GM12892 (cell line): ENCODE data around the gene SMIM24.

ENCODE experiments used
- POLR2A ChIP-seq: IDR thresholded peaks from 2 replicates; pipeline ENCODE4 v1.6.1; 2011; ENCODE audit warnings: low read depth, low read length, control low read depth
- POLR2AphosphoS5 ChIP-seq: IDR thresholded peaks from 2 replicates; pipeline ENCODE4 v1.6.1; 2011; ENCODE audit warnings: low read depth, low read length, control low read depth
- TAF1 ChIP-seq: IDR thresholded peaks from 2 replicates; pipeline ENCODE4 v1.6.1; 2011; ENCODE audit warnings: low read depth, mild to moderate bottlenecking, control low read depth, low read length, borderline replicate concordance

DNA sequence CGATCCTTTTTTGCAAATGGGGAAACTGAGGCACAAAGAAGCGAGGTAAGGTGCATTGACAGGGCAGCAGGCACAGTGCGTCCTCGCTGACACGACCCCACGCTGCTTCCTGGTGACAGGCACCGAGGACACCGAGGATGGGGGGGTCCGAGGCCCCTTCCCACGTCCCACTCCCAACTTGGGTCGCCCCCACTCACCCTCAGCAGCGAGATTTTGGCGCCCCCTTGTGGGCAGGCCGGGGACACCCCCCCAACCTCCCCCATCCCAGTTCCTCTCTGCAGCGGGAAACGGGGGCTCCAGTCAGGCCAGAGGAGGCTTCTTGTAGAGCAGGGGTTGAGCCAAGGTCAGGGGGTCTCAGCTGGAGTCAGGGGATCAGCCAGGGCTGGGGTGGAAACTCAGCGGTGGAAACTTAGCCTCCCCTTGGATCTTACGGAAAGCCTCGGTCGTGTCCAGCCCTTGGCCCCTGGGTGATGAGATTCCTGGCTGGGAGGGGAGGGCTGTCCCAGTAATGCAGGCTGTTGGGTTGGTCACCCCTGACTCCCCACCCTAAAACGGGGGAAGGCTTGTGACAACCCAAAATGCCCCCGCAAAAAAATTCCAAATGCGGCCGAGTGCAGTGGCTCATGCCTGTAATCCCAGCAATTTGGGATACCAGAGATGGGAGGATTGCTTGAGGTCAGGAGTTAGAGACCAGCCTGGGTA, 8.2 kb downstream of the SMIM24 start:
- TF ChIP-seq POLR2A (no peak), POLR2AphosphoS5 (no peak), TAF1 (no peak)
